ENCODE results near the gene TSKS. TPM values are rescaled to one million over a fixed set of nuclear protein-coding genes. Genes with fewer than 3 reads are reported as not detected.

TSKS gene
- total RNA-seq, 1 donor: 1.4 TPM

GRCh38 chr19:49795615-49796014, 32.5 kb upstream of the TSKS start:
- no peak overlapping the region for H3K4me3 ChIP-seq (ENCODE audit: low read depth, low read length)
- no peak for DNase-seq (ENCODE audit: low read depth)
- TF ChIP-seq CTCF (IDR thresholded peaks at IDR 0.05; ENCODE audit: insufficient read depth, low read length): no peak

GRCh38 chr19:49793561-49793840, 30.4 kb upstream of the TSKS start:
- DNase-seq (ENCODE audit: low read depth): no peak
- no peak for TF ChIP-seq CTCF (IDR thresholded peaks at IDR 0.05; ENCODE audit: insufficient read depth, low read length)
- H3K4me3 ChIP-seq (ENCODE audit: low read depth, low read length): no peak overlapping the region

- H3K4me3 ChIP-seq (ENCODE audit: low read depth, low read length): no peak overlapping the region
- no peak for DNase-seq (ENCODE audit: low read depth)
- no peak for TF ChIP-seq CTCF (IDR thresholded peaks at IDR 0.05; ENCODE audit: insufficient read depth, low read length)
These were observed 29.9 kb upstream of the TSKS start for GRCh38 chr19:49792829-49793560.

- no peak for DNase-seq (ENCODE audit: low read depth)
- no peak overlapping the region for H3K4me3 ChIP-seq (ENCODE audit: low read depth, low read length)
- no peak for TF ChIP-seq CTCF (IDR thresholded peaks at IDR 0.05; ENCODE audit: insufficient read depth, low read length)
These were observed 28.8 kb upstream of the TSKS start for GRCh38 chr19:49791776-49792445.

GRCh38 chr19:49790866-49791265, 27.8 kb upstream of the TSKS start:
- no peak overlapping the region for H3K4me3 ChIP-seq (ENCODE audit: low read depth, low read length)
- no peak for TF ChIP-seq CTCF (IDR thresholded peaks at IDR 0.05; ENCODE audit: insufficient read depth, low read length)
- peak; percentile 42 for DNase-seq (ENCODE audit: low read depth)

- no peak overlapping the region for H3K4me3 ChIP-seq (ENCODE audit: low read depth, low read length)
- DNase-seq (ENCODE audit: low read depth): no peak
These were observed 25.8 kb upstream of the TSKS start for GRCh38 chr19:49788857-49789256.

More at GRCh38 chr19:49788857-49789256, 25.8 kb upstream of the TSKS start:
- no peak for TF ChIP-seq CTCF (IDR thresholded peaks at IDR 0.05; ENCODE audit: insufficient read depth, low read length)
